A549 (cell line): ENCODE data around the gene THAP4. TPM values are rescaled to one million over a fixed set of nuclear protein-coding genes. Genes with fewer than 3 reads are reported as not detected.

Experiments
- ATAC-seq, 2 experiments: fragments of 200-7000 bp in 1 of 2; fragments of >200 bp in 1 of 2; cut with Nextera tagmentation in 1 of 2; cut with Tn5 transposase in 1 of 2; 3 replicates each; pipeline versions ENCODE4 v1.8.0 to v1.9.1; 2018 to 2020; ENCODE audit warnings: mild to moderate bottlenecking in 1 of 2, moderate library complexity in 1 of 2
- CTCF ChIA-PET: fragments of 300-600 bp; sonication (Branson Sonifier 250); formaldehyde crosslinking; extraction: SDS; loops from one replicate; lab custom pipeline; 2021; ENCODE audit warnings: antibody characterized with exemption, inconsistent platforms; lab: Yijun Ruan, JAX
- POLR2A ChIA-PET: fragments of 350-600 bp; formaldehyde crosslinking; extraction: SDS; loops from one replicate; lab custom pipeline; 2021; ENCODE audit warnings: antibody characterized with exemption, inconsistent platforms; lab: Yijun Ruan, JAX
- DNase-seq, 2 experiments: peaks; one replicate each; pipeline versions ENCODE4 v3.0.0 to v3.0.0-alpha.2; 2011 to 2016; ENCODE audit warnings: low read depth in 1 of 2, low spot score in 1 of 2
- FAIRE-seq: peaks from 2 replicates; lab custom pipeline; 2011; peaks lifted over from hg19 to GRCh38; lab: Jason Lieb, UNC
- H3K27ac ChIP-seq, 2 experiments: fragments of >200 bp; sonication (Bioruptor Twin); formaldehyde crosslinking; 3 replicates each; pipeline ENCODE4 v1.5.1; 2016 to 2017
- H3K4me1 ChIP-seq: fragments of >200 bp; sonication (Bioruptor Twin); formaldehyde crosslinking; 3 replicates; pipeline ENCODE4 v1.6.1; 2016
- H3K4me2 ChIP-seq: fragments of >200 bp; sonication (Bioruptor Twin); formaldehyde crosslinking; 3 replicates; pipeline ENCODE4 v1.6.1; 2016
- H3K4me3 ChIP-seq: fragments of >200 bp; sonication (Bioruptor Twin); formaldehyde crosslinking; 3 replicates; pipeline ENCODE4 v1.5.1; 2016
- H3K9me3 ChIP-seq: fragments of >200 bp; sonication (Bioruptor Twin); formaldehyde crosslinking; 3 replicates; pipeline ENCODE4 v1.6.1; 2016
- BCL3 ChIP-seq: fragments of >200 bp; sonication (Bioruptor Twin); formaldehyde crosslinking; IDR thresholded peaks from 3 replicates; pipeline ENCODE4 v1.6.1; 2016
- CBX8 ChIP-seq: fragments of 200-600 bp; sonication (generic); IDR thresholded peaks from 2 replicates; pipeline ENCODE4 v1.6.1; 2016
- CHD4 ChIP-seq: fragments of 200-600 bp; sonication (generic); IDR thresholded peaks from 2 replicates; pipeline ENCODE4 v1.6.1; 2016; ENCODE audit warnings: antibody characterized with exemption, mild to moderate bottlenecking, borderline replicate concordance
- CTCF ChIP-seq: fragments of >200 bp; sonication (Bioruptor Twin); formaldehyde crosslinking; IDR thresholded peaks from 3 replicates; pipeline ENCODE4 v1.5.1; 2016
- E2F6 ChIP-seq: IDR thresholded peaks from 2 replicates; pipeline ENCODE4 v1.6.1; 2012; ENCODE audit warnings: low read depth, borderline replicate concordance
- EHF ChIP-seq: fragments of 250-450 bp; sonication (Bioruptor Pico); IDR thresholded peaks from 2 replicates; pipeline ENCODE4 v1.5.0; 2020; ENCODE audit warnings: mild to moderate bottlenecking
- EHMT2 ChIP-seq: fragments of 200-600 bp; sonication (generic); IDR thresholded peaks from 2 replicates; pipeline ENCODE4 v1.6.1; 2016; ENCODE audit warnings: antibody characterized with exemption, low read depth, mild to moderate bottlenecking, moderate library complexity
- ELK1 ChIP-seq: fragments of 150-350 bp; IDR thresholded peaks from 2 replicates; pipeline ENCODE4 v1.6.1; 2014; ENCODE audit warnings: low read depth, mild to moderate bottlenecking, low read length
- ESRRA ChIP-seq: fragments of 150-350 bp; IDR thresholded peaks from 2 replicates; pipeline ENCODE4 v1.6.1; 2014; ENCODE audit warnings: mild to moderate bottlenecking, low read length, borderline replicate concordance
- FOSB ChIP-seq: fragments of 250-450 bp; sonication (Bioruptor Pico); IDR thresholded peaks from 2 replicates; pipeline ENCODE4 v1.5.0; 2020; ENCODE audit warnings: mild to moderate bottlenecking, moderate library complexity
- GATA3 ChIP-seq: IDR thresholded peaks from 2 replicates; pipeline ENCODE4 v1.6.1; 2012; ENCODE audit warnings: borderline replicate concordance
- HOXB5 ChIP-seq: fragments of 250-450 bp; sonication (Bioruptor Pico); IDR thresholded peaks from 2 replicates; pipeline ENCODE4 v1.5.0; 2020; ENCODE audit warnings: mild to moderate bottlenecking, moderate library complexity
- JUN ChIP-seq, 2 experiments: fragments of >200 bp; sonication (Bioruptor Twin); formaldehyde crosslinking; IDR thresholded peaks; 2 replicates in 1 of 2; 3 replicates in 1 of 2; pipeline ENCODE4 v1.6.1; 2016 to 2017
- KDM1A ChIP-seq: fragments of 200-600 bp; sonication (generic); IDR thresholded peaks from 2 replicates; pipeline ENCODE4 v1.6.1; 2016; ENCODE audit warnings: low read depth, mild to moderate bottlenecking
- NR3C1 ChIP-seq: fragments of >200 bp; sonication (Bioruptor Twin); formaldehyde crosslinking; IDR thresholded peaks from 3 replicates; pipeline ENCODE4 v1.6.1; 2017
- PHF8 ChIP-seq: fragments of 200-600 bp; sonication (generic); IDR thresholded peaks from 2 replicates; pipeline ENCODE4 v1.6.1; 2016; ENCODE audit warnings: low read depth, mild to moderate bottlenecking, antibody characterized with exemption, moderate library complexity, borderline replicate concordance
- RARB ChIP-seq: fragments of 250-450 bp; sonication (Bioruptor Pico); IDR thresholded peaks from 2 replicates; pipeline ENCODE4 v1.8.0; 2021; ENCODE audit warnings: mild to moderate bottlenecking, moderate library complexity
- SREBF2 ChIP-seq: fragments of 450-650 bp; IDR thresholded peaks from 2 replicates; pipeline ENCODE4 v1.6.1; 2014; ENCODE audit warnings: mild to moderate bottlenecking, moderate library complexity
- TFCP2L1 ChIP-seq: fragments of 250-450 bp; sonication (Bioruptor Pico); IDR thresholded peaks from 2 replicates; pipeline ENCODE4 v1.5.0; 2021; ENCODE audit warnings: mild to moderate bottlenecking
- USF2 ChIP-seq: fragments of 450-650 bp; IDR thresholded peaks from 2 replicates; pipeline ENCODE4 v1.6.1; 2014; ENCODE audit warnings: antibody characterized with exemption
- ZFP36 ChIP-seq: fragments of 450-650 bp; IDR thresholded peaks from 2 replicates; pipeline ENCODE4 v1.6.1; 2014; ENCODE audit warnings: borderline replicate concordance; ENCODE audit not compliant: partially characterized antibody
- ZNF302 ChIP-seq: fragments of 250-450 bp; sonication (Bioruptor Pico); IDR thresholded peaks from 2 replicates; pipeline ENCODE4 v1.9.0; 2021; ENCODE audit warnings: inconsistent platforms, mild to moderate bottlenecking, moderate library complexity
- WGBS: methylation state at CpG from one replicate; pipeline ENCODE4 v1.1.6; 2017; ENCODE audit errors: missing lambda C conversion rate; 5-methylcytosine and 5-hydroxymethylcytosine counted together
- polyA plus RNA-seq, 4 experiments: library from polyadenylated mRNA; depleted of rRNA in 3 of 4; stranded (reverse); fragments of >200 nt; fragmentation: RNase III in 1 of 4; extraction: RNeasy Plus Mini Kit Qiagen cat#74134 plus additional on column Dnase treatment in 1 of 4; gene quantifications; 2 replicates in 3 of 4; 3 replicates in 1 of 4; pipeline ENCODE4 v1.2.3, GENCODE V29; 2011 to 2017

Gene THAP4
- polyA plus RNA-seq, 2 of the 4 experiments (the other 2 are of a cell fraction), result 36.1 to 51.0 TPM

GRCh38 chr2:241649404-241649803 lies 12.4 kb upstream of the THAP4 start:
- no peak for DNase-seq
- POLR2A ChIA-PET, result no interaction called here
- ATAC-seq, result no peak
- CTCF ChIA-PET, result interaction anchor here (1.4 to 6.1 kb wide), 3 partner anchors 9 to 28 kb away, joined by 3 to 44 read pairs (median 4); no protein-coding TSS in a partner anchor
- no peaks in the 10 kb centered on the region for H3K4me1 ChIP-seq
- H3K9me3 ChIP-seq, result no peaks in the 10 kb centered on the region
- WGBS, result 97% methylated on average over 4 of the region's 4 CpGs
- H3K27ac ChIP-seq, result no peak overlapping the region
- TF ChIP-seq ZNF302, result no peak
- no peak for TF ChIP-seq TFCP2L1
- no peak for TF ChIP-seq HOXB5 (CRISPR knock-in tag)
- TF ChIP-seq ESRRA, result no peak
- no peak for TF ChIP-seq EHMT2
- TF ChIP-seq ELK1, result no peak
- TF ChIP-seq ZFP36, result no peak
- no peak for TF ChIP-seq RARB
- no peak for TF ChIP-seq FOSB (CRISPR knock-in tag)
- TF ChIP-seq KDM1A, result no peak
- no peak overlapping the region for H3K4me2 ChIP-seq
- FAIRE-seq, result no peak
- no peak overlapping the region for H3K4me3 ChIP-seq

GRCh38 chr2:241648453-241648852 lies 11.5 kb upstream of the THAP4 start:
- TF ChIP-seq SREBF2 (no peak), NR3C1 (no peak), TFCP2L1 (no peak), USF2 (no peak)
- Histone ChIP-seq H3K4me3 (no peak overlapping the region), H3K27ac (no peak overlapping the region), H3K4me1 (no peaks in the 10 kb centered on the region), H3K9me3 (no peaks in the 10 kb centered on the region), H3K4me2 (no peak overlapping the region)
- CTCF ChIA-PET, result interaction anchor here (0.6 to 6.1 kb wide), 4 partner anchors 10 to 806 kb away, joined by 3 to 44 read pairs (median 4); no protein-coding TSS in a partner anchor
- FAIRE-seq (no peak), DNase-seq (no peak), ATAC-seq (no peak)
- 92% methylated on average over 6 of the region's 6 CpGs for WGBS
- POLR2A ChIA-PET, result interaction anchor here (1.4 kb wide), 1 partner anchor 38 kb away, joined by 3 read pairs; the partner anchor contains the start of gene DTYMK

GRCh38 chr2:241645915-241646645 lies 9.1 kb upstream of the THAP4 start:
- ATAC-seq (no peak), FAIRE-seq (no peak), DNase-seq (no peak)
- ChIA-PET POLR2A (no interaction called here), CTCF (interaction anchor here (0.8 to 6.1 kb wide), 4 partner anchors 12 to 24 kb away, joined by 3 to 44 read pairs (median 4); no protein-coding TSS in a partner anchor)
- Histone ChIP-seq H3K27ac (no peak overlapping the region), H3K4me3 (no peak overlapping the region)
- TF ChIP-seq GATA3 (no peak), SREBF2 (no peak), RARB (no peak)
- TF ChIP-seq, all 56 proteins: peak for 0
- H3K9me3 ChIP-seq, result no peaks in the 10 kb centered on the region
- no peak overlapping the region for H3K4me2 ChIP-seq
- H3K4me1 ChIP-seq, result no peaks in the 10 kb centered on the region; the same call in 2 of the 3 replicates
- 92% methylated on average over 14 of the region's 14 CpGs for WGBS

- ChIA-PET POLR2A (no interaction called here), CTCF (interaction anchor here (1.7 to 6.1 kb wide), 3 partner anchors 11 to 25 kb away, joined by 3 to 44 read pairs (median 6); no protein-coding TSS in a partner anchor)
- FAIRE-seq, result no peak
Observed at GRCh38 chr2:241645056-241645914, 8.3 kb upstream of the THAP4 start.

More at GRCh38 chr2:241645056-241645914, 8.3 kb upstream of the THAP4 start:
- DNase-seq (no peak), ATAC-seq (peak; percentile 26 to 41; a peak in 4 of 6 replicates)
- 91% methylated on average over 26 of the region's 26 CpGs for WGBS
- no peaks in the 10 kb centered on the region; the same call in 2 of the 3 replicates for H3K4me1 ChIP-seq
- no peak overlapping the region for H3K4me2 ChIP-seq
- H3K4me3 ChIP-seq, result no peak overlapping the region
- no peak for TF ChIP-seq CHD4
- TF ChIP-seq HOXB5 (CRISPR knock-in tag), result no peak
- no peak for TF ChIP-seq JUN (IDR thresholded peaks at IDR 0.05)
- TF ChIP-seq CTCF, result no peak
- no peak for TF ChIP-seq ESRRA
- no peak for TF ChIP-seq BCL3
- no peak for TF ChIP-seq E2F6
- no peak for TF ChIP-seq CBX8
- TF ChIP-seq EHF (CRISPR knock-in tag), result no peak
- TF ChIP-seq PHF8, result no peak
- no peaks in the 10 kb centered on the region for H3K9me3 ChIP-seq
- no peak overlapping the region for H3K27ac ChIP-seq
